H9 (cell line): Measurements from ENCODE around the gene SBK2. TPM values are rescaled to one million over a fixed set of nuclear protein-coding genes. Genes with fewer than 3 reads are reported as not detected.

Experiments
- DNase-seq: peaks from one replicate; pipeline ENCODE4 v3.0.0-alpha.2; 2017
- H2AFZ ChIP-seq: one replicate; pipeline ENCODE4 v1.6.1; 2013; ENCODE audit warnings: mild to moderate bottlenecking, low read length, control low read depth, moderate library complexity
- H2AK5ac ChIP-seq: 2 replicates; pipeline ENCODE4 v1.6.1; 2013; ENCODE audit warnings: low read length, control low read depth, mixed read lengths; ENCODE audit not compliant: insufficient read length
- H2BK120ac ChIP-seq: one replicate; pipeline ENCODE4 v1.6.1; 2013; ENCODE audit warnings: low read depth, mild to moderate bottlenecking, low read length, control low read depth, inconsistent platforms; ENCODE audit not compliant: poor library complexity, severe bottlenecking
- H2BK12ac ChIP-seq: 2 replicates; pipeline ENCODE4 v1.6.1; 2013; ENCODE audit warnings: low read length, control low read depth, mixed read lengths, low read depth; ENCODE audit not compliant: insufficient read length
- H2BK15ac ChIP-seq: 2 replicates; pipeline ENCODE4 v1.6.1; 2013; ENCODE audit warnings: low read depth, low read length, control low read depth
- H2BK20ac ChIP-seq: one replicate; pipeline ENCODE4 v1.6.1; 2013; ENCODE audit warnings: low read depth, mild to moderate bottlenecking, low read length, control low read depth, inconsistent platforms; ENCODE audit not compliant: poor library complexity, severe bottlenecking
- H2BK5ac ChIP-seq: 2 replicates; pipeline ENCODE4 v1.6.1; 2013; ENCODE audit warnings: low read length, control low read depth, mixed read lengths; ENCODE audit not compliant: insufficient read length
- H3K14ac ChIP-seq: 2 replicates; pipeline ENCODE4 v1.6.1; 2013; ENCODE audit warnings: low read length, control low read depth; ENCODE audit not compliant: insufficient read depth
- H3K18ac ChIP-seq: 2 replicates; pipeline ENCODE4 v1.6.1; 2013; ENCODE audit warnings: low read depth, mild to moderate bottlenecking, mixed read lengths, low read length, control low read depth; ENCODE audit not compliant: insufficient read length
- H3K23ac ChIP-seq: 2 replicates; pipeline ENCODE4 v1.6.1; 2013; ENCODE audit warnings: low read length, control low read depth, mixed read lengths, low read depth; ENCODE audit not compliant: insufficient read length
- H3K23me2 ChIP-seq: 2 replicates; pipeline ENCODE4 v1.6.1; 2013; ENCODE audit warnings: low read depth, mild to moderate bottlenecking, mixed read lengths, low read length, control low read depth; ENCODE audit not compliant: insufficient read length, poor library complexity, severe bottlenecking
- H3K27ac ChIP-seq: 2 replicates; pipeline ENCODE4 v1.5.1; 2013; ENCODE audit warnings: low read length, control low read depth, mixed read lengths, low read depth; ENCODE audit not compliant: insufficient read length
- H3K27me3 ChIP-seq: 2 replicates; pipeline ENCODE4 v1.6.1; 2013; ENCODE audit warnings: low read length, control low read depth, inconsistent platforms; ENCODE audit not compliant: insufficient read depth
- H3K4ac ChIP-seq: 2 replicates; pipeline ENCODE4 v1.6.1; 2013; ENCODE audit warnings: low read depth, mild to moderate bottlenecking, control low read depth, inconsistent platforms, low read length, moderate library complexity
- H3K4me1 ChIP-seq: 2 replicates; pipeline ENCODE4 v1.6.1; 2013; ENCODE audit warnings: low read length, control low read depth, inconsistent platforms; ENCODE audit not compliant: insufficient read depth
- H3K4me2 ChIP-seq: 2 replicates; pipeline ENCODE4 v1.6.1; 2013; ENCODE audit warnings: low read length, control low read depth, mixed read lengths; ENCODE audit not compliant: insufficient read length, insufficient read depth
- H3K56ac ChIP-seq: 2 replicates; pipeline ENCODE4 v1.6.1; 2013; ENCODE audit warnings: low read depth, mild to moderate bottlenecking, mixed read lengths, low read length, control low read depth; ENCODE audit not compliant: insufficient read length
- H3K79me1 ChIP-seq: 2 replicates; pipeline ENCODE4 v1.6.1; 2013; ENCODE audit warnings: low read depth, mild to moderate bottlenecking, moderate library complexity, low read length, control low read depth, inconsistent platforms; ENCODE audit not compliant: insufficient read depth, poor library complexity, severe bottlenecking
- H3K79me2 ChIP-seq: 2 replicates; pipeline ENCODE4 v1.6.1; 2013; ENCODE audit warnings: low read length, control low read depth, inconsistent platforms; ENCODE audit not compliant: insufficient read depth
- H3K9ac ChIP-seq: 2 replicates; pipeline ENCODE4 v1.6.1; 2013; ENCODE audit warnings: low read length, control low read depth, mixed read lengths; ENCODE audit not compliant: insufficient read length; ENCODE audit errors: extremely low read depth
- H3K9me3 ChIP-seq: one replicate; pipeline ENCODE4 v1.6.1; 2013; ENCODE audit warnings: low read depth, low read length, inconsistent platforms; ENCODE audit not compliant: control insufficient read depth
- H3T11ph ChIP-seq: one replicate; pipeline ENCODE4 v1.6.1; 2013; ENCODE audit warnings: mild to moderate bottlenecking, low read length, control low read depth, inconsistent platforms
- H4K20me1 ChIP-seq: one replicate; pipeline ENCODE4 v1.6.1; 2013; ENCODE audit not compliant: control insufficient read depth, insufficient read length, insufficient read depth
- H4K5ac ChIP-seq: 2 replicates; pipeline ENCODE4 v1.6.1; 2013; ENCODE audit warnings: low read depth, mild to moderate bottlenecking, mixed read lengths, low read length, control low read depth; ENCODE audit not compliant: insufficient read length
- H4K8ac ChIP-seq: replicated peaks from 2 replicates; pipeline ENCODE4 v1.6.1; 2013; ENCODE audit warnings: low read length, control low read depth, mixed read lengths, low read depth; ENCODE audit not compliant: insufficient read length
- H4K91ac ChIP-seq: 2 replicates; pipeline ENCODE4 v1.6.1; 2013; ENCODE audit warnings: low read depth, mild to moderate bottlenecking, moderate library complexity, mixed read lengths, low read length, control low read depth; ENCODE audit not compliant: insufficient read length
- H3K27ac Mint-ChIP-seq, 3 experiments: 2 replicates in 2 of 3; 3 replicates in 1 of 3; pipeline ENCODE4 v1.8.0; 2020 to 2021; ENCODE audit warnings: mixed read lengths in 3 of 3, mild to moderate bottlenecking in 1 of 3, moderate library complexity in 1 of 3
- H3K27me3 Mint-ChIP-seq: 2 replicates; pipeline ENCODE4 v1.8.0; 2021; ENCODE audit warnings: low read depth, mild to moderate bottlenecking, moderate library complexity, mixed read lengths
- H3K36me3 Mint-ChIP-seq, 3 experiments: 2 replicates in 2 of 3; 3 replicates in 1 of 3; pipeline ENCODE4 v1.8.0; 2020 to 2021; ENCODE audit warnings: low read depth in 3 of 3, mixed read lengths in 3 of 3; ENCODE audit not compliant: insufficient read depth in 1 of 3
- H3K4me1 Mint-ChIP-seq, 2 experiments: 2 replicates each; pipeline ENCODE4 v1.8.0; 2020; ENCODE audit warnings: mixed read lengths in 2 of 2
- H3K4me3 Mint-ChIP-seq, 2 experiments: 2 replicates in 1 of 2; 3 replicates in 1 of 2; pipeline ENCODE4 v1.8.0; 2020 to 2021; ENCODE audit warnings: mild to moderate bottlenecking in 2 of 2, mixed read lengths in 2 of 2, moderate library complexity in 1 of 2
- H3K9me3 Mint-ChIP-seq, 2 experiments: 2 replicates in 1 of 2; 3 replicates in 1 of 2; pipeline ENCODE4 v1.8.0; 2020; ENCODE audit warnings: mild to moderate bottlenecking in 2 of 2, mixed read lengths in 2 of 2, moderate library complexity in 1 of 2
- WGBS: extraction: QIAGEN DNeasy Blood & Tissue Kit; methylation state at CpG from one replicate; pipeline ENCODE4 v1.1.7; 2013; ENCODE audit warnings: missing lambda C conversion rate, low lambda C conversion rate, mixed read lengths; ENCODE audit not compliant: insufficient read length; ENCODE audit errors: extremely low coverage; 5-methylcytosine and 5-hydroxymethylcytosine counted together
- total RNA-seq: library from RNA; stranded (reverse); gene quantifications from 2 replicates; pipeline ENCODE4 v1.2.1, GENCODE V29; 2021
- TF ChIP-seq, protein P1 (sequence below): fragments of 200-600 bp; sonication (generic); conservative IDR thresholded peaks from 3 replicates; pipeline ENCODE4 v1.8.0; 2021; ENCODE audit warnings: antibody characterized with exemption, mild to moderate bottlenecking

SBK2 gene
- total RNA-seq, 1 experiment from 2014 or later, result 2.8 TPM

DNA sequence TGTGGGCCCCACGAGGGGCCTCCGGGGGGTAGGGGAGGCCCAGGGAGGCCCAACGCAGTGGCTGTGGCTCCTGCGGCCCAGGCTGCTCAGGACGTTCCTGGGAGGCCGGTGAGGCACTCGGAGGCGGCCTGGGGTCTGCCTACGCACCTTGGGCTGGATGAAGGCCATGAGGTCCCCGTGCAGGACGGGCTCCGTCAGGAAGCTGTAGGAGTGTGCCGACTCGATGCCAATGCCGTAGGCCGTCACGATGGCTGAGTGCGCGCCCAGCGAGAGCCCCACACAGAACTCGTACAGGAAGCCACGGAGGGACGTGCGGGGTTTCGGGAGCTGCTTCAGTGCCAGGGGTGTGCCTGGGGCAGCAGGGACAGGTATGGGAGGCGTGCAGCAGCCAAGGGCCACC lies 5.9 kb downstream of the SBK2 start:
- Histone ChIP-seq H3K4me1 (no peaks in the 10 kb centered on the region; the same call in 1 of the 2 replicates), H4K8ac (no peak overlapping the region), H2AFZ (no peak overlapping the region), H3K79me1 (no peaks in the 10 kb centered on the region), H3K27ac (no peak overlapping the region), H3K18ac (no peak overlapping the region), H2BK20ac (no peak overlapping the region), H2AK5ac (no peak overlapping the region), H3K27me3 (no peaks in the 10 kb centered on the region), H4K20me1 (no peaks in the 10 kb centered on the region), H3K79me2 (no peaks in the 10 kb centered on the region), H2BK15ac (no peak overlapping the region), H3T11ph (no peak overlapping the region), H4K5ac (no peak overlapping the region), H3K23me2 (no peaks in the 10 kb centered on the region), H4K91ac (no peak overlapping the region), H3K4ac (no peak overlapping the region), H2BK5ac (no peak overlapping the region), H3K14ac (no peak overlapping the region), H2BK12ac (no peak overlapping the region), H2BK120ac (no peak overlapping the region), H3K9ac (no peak overlapping the region), H3K56ac (no peak overlapping the region), H3K23ac (no peak overlapping the region), H3K9me3 (no peaks in the 10 kb centered on the region), H3K4me2 (no peak overlapping the region)
- no CpG with 5 or more reads among the region's 26 CpGs for WGBS
- Mint-ChIP-seq H3K36me3 (no peaks in the 10 kb centered on the region), H3K4me1 (peaks cover 0 to 7% of the 10 kb centered on the region in 2 experiments; a peak in 2 of 4 replicates), H3K27ac (no peak overlapping the region), H3K27me3 (peaks cover 4% of the 10 kb centered on the region; the same call in 1 of the 2 replicates), H3K9me3 (no peaks in the 10 kb centered on the region), H3K4me3 (no peak overlapping the region)
- TF ChIP-seq, protein P1, sequence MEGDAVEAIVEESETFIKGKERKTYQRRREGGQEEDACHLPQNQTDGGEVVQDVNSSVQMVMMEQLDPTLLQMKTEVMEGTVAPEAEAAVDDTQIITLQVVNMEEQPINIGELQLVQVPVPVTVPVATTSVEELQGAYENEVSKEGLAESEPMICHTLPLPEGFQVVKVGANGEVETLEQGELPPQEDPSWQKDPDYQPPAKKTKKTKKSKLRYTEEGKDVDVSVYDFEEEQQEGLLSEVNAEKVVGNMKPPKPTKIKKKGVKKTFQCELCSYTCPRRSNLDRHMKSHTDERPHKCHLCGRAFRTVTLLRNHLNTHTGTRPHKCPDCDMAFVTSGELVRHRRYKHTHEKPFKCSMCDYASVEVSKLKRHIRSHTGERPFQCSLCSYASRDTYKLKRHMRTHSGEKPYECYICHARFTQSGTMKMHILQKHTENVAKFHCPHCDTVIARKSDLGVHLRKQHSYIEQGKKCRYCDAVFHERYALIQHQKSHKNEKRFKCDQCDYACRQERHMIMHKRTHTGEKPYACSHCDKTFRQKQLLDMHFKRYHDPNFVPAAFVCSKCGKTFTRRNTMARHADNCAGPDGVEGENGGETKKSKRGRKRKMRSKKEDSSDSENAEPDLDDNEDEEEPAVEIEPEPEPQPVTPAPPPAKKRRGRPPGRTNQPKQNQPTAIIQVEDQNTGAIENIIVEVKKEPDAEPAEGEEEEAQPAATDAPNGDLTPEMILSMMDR, result no peak
- DNase-seq, result no peak
